Inferior parietal cortex (tissue), 1 donor: ENCODE measurements around the gene PTPN2.

Experiments used
- DNase-seq: peaks from one replicate; pipeline ENCODE4 v3.0.0-alpha.2; 2016; ENCODE audit errors: extremely low spot score

Gene PTPN2

DNA sequence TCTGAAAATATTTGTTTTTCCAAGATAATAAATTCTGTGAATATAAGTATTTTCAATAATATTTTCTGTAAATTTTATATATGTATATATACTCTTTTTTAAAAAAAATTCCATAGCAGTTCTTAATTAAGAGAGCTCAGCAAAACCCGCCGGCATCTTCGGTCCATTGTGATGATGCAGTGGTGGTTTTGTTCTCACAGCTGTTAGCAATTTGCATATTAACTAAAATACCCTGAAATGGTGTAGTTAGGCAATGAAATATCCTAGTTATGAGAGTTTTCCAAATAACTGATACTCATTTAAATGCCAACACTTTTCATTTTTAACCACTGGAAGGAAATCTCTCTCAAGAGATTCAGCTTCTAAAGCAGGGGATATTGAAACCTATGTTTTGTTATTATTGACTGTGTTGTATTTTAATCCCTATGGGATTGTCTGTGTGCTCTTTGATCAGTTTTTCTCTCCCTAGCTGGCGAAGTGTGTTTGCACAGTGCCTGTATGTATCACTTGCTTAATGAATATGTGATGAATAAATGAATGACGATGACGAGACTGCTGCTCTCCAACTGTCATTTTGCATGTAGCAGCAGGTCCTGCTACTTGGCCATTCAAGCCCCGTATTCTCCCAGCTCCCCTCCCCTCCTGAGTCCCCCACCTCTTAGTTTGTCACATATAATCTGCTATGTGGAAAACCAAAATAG lies 138.8 kb downstream of the PTPN2 start:
- no peak for DNase-seq

GRCh38 chr18:12744103-12744502 lies 139.9 kb downstream of the PTPN2 start:
- DNase-seq: peak; percentile 65

DNA sequence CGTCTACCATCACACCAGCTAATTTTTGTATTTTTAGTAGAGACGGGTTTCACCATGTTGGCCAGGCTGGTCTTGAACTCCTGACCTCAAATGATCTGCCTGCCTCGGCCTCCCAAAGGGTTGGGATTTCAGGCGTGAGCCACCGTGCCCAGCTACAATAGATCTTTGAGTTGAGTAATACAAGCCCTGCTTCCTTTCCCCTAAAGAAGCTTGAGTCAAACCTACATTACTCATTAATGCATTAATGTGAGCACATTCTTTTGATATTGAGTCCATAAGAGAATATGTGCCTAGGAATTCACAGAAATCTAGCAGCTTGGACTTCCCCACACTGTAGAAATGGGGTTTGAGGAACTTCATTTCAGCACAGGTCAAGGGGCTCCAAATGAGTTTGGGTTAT lies 141.6 kb downstream of the PTPN2 start:
- DNase-seq: no peak
